WTC11 (cell line): ENCODE measurements around the gene TSPAN5. TPM values are rescaled to one million over a fixed set of nuclear protein-coding genes. Genes with fewer than 3 reads are reported as not detected.

Source experiments
- ATF6 ChIP-seq: sonication (generic); formaldehyde crosslinking; IDR thresholded peaks from 2 replicates; pipeline ENCODE4 v1.8.1; 2023; ENCODE audit warnings: mild to moderate bottlenecking, missing genetic modification reagents
- CREM ChIP-seq: sonication (generic); formaldehyde crosslinking; IDR thresholded peaks from 2 replicates; pipeline ENCODE4 v1.8.1; 2022; ENCODE audit warnings: mild to moderate bottlenecking, missing genetic modification reagents, moderate library complexity
- E2F4 ChIP-seq: sonication (generic); formaldehyde crosslinking; IDR thresholded peaks from 2 replicates; pipeline ENCODE4 v1.8.1; 2022; ENCODE audit warnings: low read depth, mild to moderate bottlenecking, moderate library complexity, missing genetic modification reagents, borderline replicate concordance
- ERG ChIP-seq: fragments of 250-450 bp; sonication (Bioruptor Pico); IDR thresholded peaks from 2 replicates; pipeline ENCODE4 v1.8.0; 2021; ENCODE audit warnings: mild to moderate bottlenecking
- FOXP4 ChIP-seq: sonication (generic); formaldehyde crosslinking; IDR thresholded peaks from 2 replicates; pipeline ENCODE4 v1.8.0; 2022; ENCODE audit warnings: mild to moderate bottlenecking, missing genetic modification reagents
- GTF2I ChIP-seq: fragments of 250-450 bp; sonication (Bioruptor Pico); conservative IDR thresholded peaks from 2 replicates; pipeline ENCODE4 v1.4.0; 2021; ENCODE audit warnings: mild to moderate bottlenecking
- HMGXB4 ChIP-seq: sonication (generic); formaldehyde crosslinking; IDR thresholded peaks from 2 replicates; pipeline ENCODE4 v1.8.1; 2023; ENCODE audit warnings: mild to moderate bottlenecking, moderate library complexity, missing genetic modification reagents
- KAT7 ChIP-seq: sonication (generic); formaldehyde crosslinking; IDR thresholded peaks from 2 replicates; pipeline ENCODE4 v1.8.1; 2023; ENCODE audit warnings: missing genetic modification reagents, mild to moderate bottlenecking, borderline replicate concordance
- MXD4 ChIP-seq: fragments of 250-450 bp; sonication (Bioruptor Pico); IDR thresholded peaks from 2 replicates; pipeline ENCODE4 v1.8.0; 2021; ENCODE audit warnings: mild to moderate bottlenecking, moderate library complexity, borderline replicate concordance
- MYBL2 ChIP-seq: sonication (generic); formaldehyde crosslinking; IDR thresholded peaks from 2 replicates; pipeline ENCODE4 v1.8.1; 2023; ENCODE audit warnings: mild to moderate bottlenecking, moderate library complexity, missing genetic modification reagents
- NFE2L1 ChIP-seq: sonication (generic); formaldehyde crosslinking; IDR thresholded peaks from 2 replicates; pipeline ENCODE4 v1.8.1; 2023; ENCODE audit warnings: missing genetic modification reagents
- PREB ChIP-seq: sonication (generic); formaldehyde crosslinking; IDR thresholded peaks from 2 replicates; pipeline ENCODE4 v1.8.1; 2022; ENCODE audit warnings: mild to moderate bottlenecking, missing genetic modification reagents, moderate library complexity, borderline replicate concordance
- SOX15 ChIP-seq: fragments of 250-450 bp; sonication (Bioruptor Pico); IDR thresholded peaks from 2 replicates; pipeline ENCODE4 v1.9.0; 2021; ENCODE audit warnings: mild to moderate bottlenecking
- STAT6 ChIP-seq: sonication (generic); formaldehyde crosslinking; conservative IDR thresholded peaks from 2 replicates; pipeline ENCODE4 v1.8.1; 2023; ENCODE audit warnings: mild to moderate bottlenecking, low read depth, missing genetic modification reagents, moderate library complexity
- ZMAT4 ChIP-seq: fragments of 250-450 bp; sonication (Bioruptor Pico); IDR thresholded peaks from 2 replicates; pipeline ENCODE4 v1.9.0; 2021; ENCODE audit warnings: mild to moderate bottlenecking
- ZNF281 ChIP-seq: sonication (generic); formaldehyde crosslinking; IDR thresholded peaks from 2 replicates; pipeline ENCODE4 v1.8.0; 2023; ENCODE audit warnings: mild to moderate bottlenecking, missing genetic modification reagents
- ZNF396 ChIP-seq: fragments of 250-450 bp; sonication (Bioruptor Pico); IDR thresholded peaks from 2 replicates; pipeline ENCODE4 v1.8.0; 2021; ENCODE audit warnings: mild to moderate bottlenecking, moderate library complexity, borderline replicate concordance
- ZNF423 ChIP-seq: fragments of 250-450 bp; sonication (Bioruptor Pico); IDR thresholded peaks from 2 replicates; pipeline ENCODE4 v2.1.2; 2022; ENCODE audit warnings: mild to moderate bottlenecking, moderate library complexity
- ZNF425 ChIP-seq: fragments of 250-450 bp; sonication (Bioruptor Pico); conservative IDR thresholded peaks from 2 replicates; pipeline ENCODE4 v1.9.0; 2021; ENCODE audit warnings: mild to moderate bottlenecking
- total RNA-seq: library from RNA; stranded (reverse); gene quantifications from 3 replicates; pipeline ENCODE4 v1.2.3, GENCODE V29; 2021

TSPAN5 gene
- total RNA-seq, 1 experiment from 2014 or later: 22.7 TPM

- TF ChIP-seq ERG (CRISPR knock-in tag): no peak
- no peak; the same call in 1 of the 2 replicates for TF ChIP-seq E2F4 (CRISPR knock-in tag)
- no peak for TF ChIP-seq ZNF281
- no peak for TF ChIP-seq PREB
- TF ChIP-seq ZNF396 (CRISPR knock-in tag): no peak
- TF ChIP-seq KAT7 (CRISPR knock-in tag): no peak
- TF ChIP-seq GTF2I (CRISPR knock-in tag): no peak
- TF ChIP-seq SOX15: no peak
- TF ChIP-seq NFE2L1: peak; percentile 39; the same call in 1 of the 2 replicates
- no peak for TF ChIP-seq ZNF425 (CRISPR knock-in tag)
- no peak for TF ChIP-seq FOXP4 (CRISPR knock-in tag)
- TF ChIP-seq ATF6: no peak
- TF ChIP-seq ZNF423 (CRISPR knock-in tag): no peak
- TF ChIP-seq HMGXB4: peak; percentile 82; the same call in 1 of the 2 replicates
- TF ChIP-seq CREM (CRISPR knock-in tag): no peak
- no peak for TF ChIP-seq ZMAT4
- no peak for TF ChIP-seq MXD4 (CRISPR knock-in tag)
- peak; percentile 19; the same call in 1 of the 2 replicates for TF ChIP-seq MYBL2 (CRISPR knock-in tag)
- TF ChIP-seq STAT6: no peak
These were observed at the start of gene TSPAN5 (continued) for GRCh38 chr4:98658287-98659105.
